Endothelial cell (in vitro differentiated cells): ENCODE results near the gene ALKBH5. TPM values are rescaled to one million over a fixed set of nuclear protein-coding genes. Genes with fewer than 3 reads are reported as not detected.

Source experiments
- DNase-seq: peaks from one replicate; pipeline ENCODE4 v3.0.0; 2021; ENCODE audit warnings: low spot score
- H3K27ac Mint-ChIP-seq: one replicate; pipeline ENCODE4 v1.8.0; 2021; ENCODE audit warnings: mixed read lengths, inconsistent platforms; ENCODE audit not compliant: unreplicated experiment
- H3K27me3 Mint-ChIP-seq: one replicate; pipeline ENCODE4 v1.8.0; 2021; ENCODE audit warnings: mild to moderate bottlenecking, moderate library complexity, mixed read lengths, inconsistent platforms; ENCODE audit not compliant: unreplicated experiment
- H3K36me3 Mint-ChIP-seq: one replicate; pipeline ENCODE4 v1.8.0; 2021; ENCODE audit warnings: mild to moderate bottlenecking, low read depth, mixed read lengths, inconsistent platforms; ENCODE audit not compliant: unreplicated experiment
- H3K4me1 Mint-ChIP-seq: one replicate; pipeline ENCODE4 v1.8.0; 2021; ENCODE audit warnings: mild to moderate bottlenecking, mixed read lengths, inconsistent platforms; ENCODE audit not compliant: unreplicated experiment
- H3K4me3 Mint-ChIP-seq: one replicate; pipeline ENCODE4 v1.8.0; 2021; ENCODE audit warnings: mild to moderate bottlenecking, mixed read lengths, inconsistent platforms; ENCODE audit not compliant: unreplicated experiment
- H3K9me3 Mint-ChIP-seq: one replicate; pipeline ENCODE4 v1.8.0; 2021; ENCODE audit warnings: mixed read lengths, inconsistent platforms; ENCODE audit not compliant: unreplicated experiment
- total RNA-seq: library from RNA; stranded (reverse); fragmentation: NEBNext Ultra II Directional; extraction: Animal tissue kit (Norgen Biotek cat#: 25700); gene quantifications from one replicate; pipeline ENCODE4 v1.2.1, GENCODE V29; 2021; ENCODE audit not compliant: unreplicated experiment
- TF ChIP-seq, protein P1 (sequence below): fragments of 200-600 bp; sonication (generic); IDR thresholded peaks from one replicate; pipeline ENCODE4 v1.5.0; 2021; ENCODE audit warnings: antibody characterized with exemption; ENCODE audit not compliant: unreplicated experiment

Gene ALKBH5
- total RNA-seq, 1 donor from 2014 or later, result 55.3 TPM

DNA sequence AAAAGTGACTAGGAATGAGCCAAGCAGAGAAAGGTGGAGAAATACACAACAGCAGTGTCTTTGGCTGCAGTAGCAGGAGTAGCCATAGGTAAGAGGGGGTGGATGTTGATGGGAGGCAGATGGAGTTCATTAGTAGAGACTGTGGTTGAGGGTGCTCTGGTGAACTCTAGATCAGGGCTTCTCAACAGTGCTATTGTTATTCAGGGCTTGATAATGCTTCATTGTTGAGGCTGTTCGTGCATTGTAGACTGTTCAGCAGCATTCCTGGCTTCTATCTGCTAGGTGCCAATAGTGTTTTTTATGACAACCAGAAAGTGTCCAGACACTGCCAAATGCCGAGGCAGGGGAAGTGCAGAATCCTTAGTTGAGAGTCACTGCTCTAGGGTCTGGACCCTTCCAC, 3.6 kb downstream of the ALKBH5 start:
- no peak for DNase-seq
- Mint-ChIP-seq H3K4me1 (peaks cover 56% of the 10 kb centered on the region), H3K4me3 (peak overlapping the region; percentile 66), H3K36me3 (peaks cover 13% of the 10 kb centered on the region), H3K27me3 (peaks cover 5% of the 10 kb centered on the region), H3K27ac (peak overlapping the region; percentile 33), H3K9me3 (no peaks in the 10 kb centered on the region)
- TF ChIP-seq, protein P1, sequence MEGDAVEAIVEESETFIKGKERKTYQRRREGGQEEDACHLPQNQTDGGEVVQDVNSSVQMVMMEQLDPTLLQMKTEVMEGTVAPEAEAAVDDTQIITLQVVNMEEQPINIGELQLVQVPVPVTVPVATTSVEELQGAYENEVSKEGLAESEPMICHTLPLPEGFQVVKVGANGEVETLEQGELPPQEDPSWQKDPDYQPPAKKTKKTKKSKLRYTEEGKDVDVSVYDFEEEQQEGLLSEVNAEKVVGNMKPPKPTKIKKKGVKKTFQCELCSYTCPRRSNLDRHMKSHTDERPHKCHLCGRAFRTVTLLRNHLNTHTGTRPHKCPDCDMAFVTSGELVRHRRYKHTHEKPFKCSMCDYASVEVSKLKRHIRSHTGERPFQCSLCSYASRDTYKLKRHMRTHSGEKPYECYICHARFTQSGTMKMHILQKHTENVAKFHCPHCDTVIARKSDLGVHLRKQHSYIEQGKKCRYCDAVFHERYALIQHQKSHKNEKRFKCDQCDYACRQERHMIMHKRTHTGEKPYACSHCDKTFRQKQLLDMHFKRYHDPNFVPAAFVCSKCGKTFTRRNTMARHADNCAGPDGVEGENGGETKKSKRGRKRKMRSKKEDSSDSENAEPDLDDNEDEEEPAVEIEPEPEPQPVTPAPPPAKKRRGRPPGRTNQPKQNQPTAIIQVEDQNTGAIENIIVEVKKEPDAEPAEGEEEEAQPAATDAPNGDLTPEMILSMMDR, result no peak

DNA sequence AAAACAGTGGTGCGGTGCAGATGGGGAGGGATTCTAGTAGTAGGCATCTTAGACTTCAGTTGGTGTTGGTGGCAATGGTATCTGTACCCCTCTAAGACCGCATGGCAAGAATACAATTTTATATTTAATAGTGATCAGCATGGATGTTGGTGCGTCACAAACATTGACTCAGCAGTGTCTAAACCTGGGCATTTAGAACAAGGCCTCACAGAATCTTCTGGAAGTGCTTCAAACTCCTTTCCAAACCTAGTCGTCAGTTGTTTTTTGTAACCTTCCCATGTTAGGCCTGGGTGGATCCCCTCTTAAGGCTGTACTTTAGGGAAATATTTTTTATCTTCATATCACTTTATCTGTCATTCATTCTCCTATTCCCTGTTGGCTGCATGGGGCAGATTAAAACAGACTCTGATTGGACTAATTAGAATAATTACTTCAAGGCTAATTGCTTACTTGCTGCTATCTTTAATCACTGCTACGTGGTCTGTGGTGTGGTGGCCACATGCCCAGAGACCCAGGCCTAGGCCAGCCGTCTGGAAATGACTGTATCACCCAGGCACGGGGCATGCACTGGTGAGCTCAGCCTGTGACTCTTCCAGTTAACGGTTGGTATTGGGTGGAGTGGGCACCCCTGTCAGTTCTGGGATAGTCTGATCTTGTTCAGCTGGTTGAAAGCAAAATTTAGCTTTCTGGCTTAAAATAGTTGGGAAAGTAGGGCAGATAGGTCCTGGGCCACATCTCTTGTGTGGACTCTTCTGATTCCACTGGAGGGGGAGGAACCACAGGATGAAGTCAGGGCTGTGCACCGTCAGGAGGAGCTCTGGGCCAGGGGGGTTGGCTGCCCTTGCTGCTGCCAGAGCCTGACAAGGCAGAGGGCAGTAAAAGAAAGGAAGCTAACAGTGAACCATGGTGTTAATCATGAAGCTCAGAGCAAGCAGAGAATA, 4.5 kb downstream of the ALKBH5 start:
- peak overlapping the region; percentile 11 for H3K4me3 Mint-ChIP-seq
- no peaks in the 10 kb centered on the region for H3K9me3 Mint-ChIP-seq

DNA sequence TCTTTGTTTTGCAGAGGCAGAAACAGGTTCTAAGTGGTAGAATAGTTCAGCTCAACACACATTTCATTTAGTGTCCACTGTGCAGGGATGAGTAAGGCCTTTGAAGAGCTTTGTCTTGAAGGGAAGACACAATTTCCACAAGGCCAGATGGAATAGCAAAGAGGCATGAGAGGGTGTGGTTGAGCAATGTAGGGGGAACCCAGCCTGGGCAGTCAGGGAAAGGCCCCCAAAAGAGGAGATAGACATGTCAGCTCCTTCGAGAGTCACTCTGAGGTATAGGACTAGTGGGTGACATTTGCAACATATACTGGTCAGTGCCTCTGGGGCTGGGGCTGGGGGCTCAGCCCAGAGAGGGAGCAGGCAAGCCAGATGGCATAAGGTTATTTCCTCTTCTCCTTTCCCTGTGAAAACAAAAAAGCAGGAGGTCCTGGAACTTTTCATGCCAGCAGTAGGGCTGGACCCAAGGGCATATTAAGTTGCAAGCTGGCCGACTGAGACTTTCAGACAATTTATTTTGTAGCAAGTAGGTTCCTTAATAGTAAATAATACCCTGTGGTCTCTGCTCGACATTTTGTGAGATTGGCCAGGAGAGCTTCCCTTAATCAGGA, 7.1 kb downstream of the ALKBH5 start:
- Mint-ChIP-seq H3K36me3 (peaks cover 18% of the 10 kb centered on the region), H3K27ac (no peak overlapping the region), H3K9me3 (no peaks in the 10 kb centered on the region)

More for the DNA sequence above, 4.5 kb downstream of the ALKBH5 start:
- TF ChIP-seq, protein P1, result no peak
- peaks cover 13% of the 10 kb centered on the region for H3K36me3 Mint-ChIP-seq
- peaks cover 5% of the 10 kb centered on the region for H3K27me3 Mint-ChIP-seq
- peaks cover 56% of the 10 kb centered on the region for H3K4me1 Mint-ChIP-seq
- DNase-seq, result no peak
- peak overlapping the region; percentile 36 for H3K27ac Mint-ChIP-seq

DNA sequence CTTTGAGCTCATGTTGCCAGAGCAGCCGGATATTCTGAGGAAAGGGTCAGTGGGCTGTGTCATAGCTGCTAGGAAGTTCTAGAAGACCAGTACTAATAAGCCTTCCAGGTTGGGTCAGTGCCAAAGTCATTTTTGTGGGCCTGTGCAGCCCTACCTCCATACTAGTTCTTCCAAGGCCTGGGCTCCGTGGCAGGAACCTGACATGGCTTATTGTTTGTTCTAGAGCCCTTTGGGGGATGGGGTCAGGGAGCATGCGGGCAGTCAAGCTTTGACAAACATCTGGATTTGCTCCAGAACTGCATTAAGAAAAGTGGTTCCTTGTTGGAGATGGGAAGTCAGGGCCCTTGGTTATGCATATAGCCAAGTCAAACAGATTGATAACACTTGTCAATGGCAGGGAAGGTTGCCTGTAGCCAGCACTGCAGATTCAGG, 7.6 kb downstream of the ALKBH5 start:
- TF ChIP-seq, protein P1, result no peak
- DNase-seq, result no peak
- Mint-ChIP-seq H3K4me3 (no peak overlapping the region), H3K27ac (no peak overlapping the region), H3K4me1 (peaks cover 40% of the 10 kb centered on the region), H3K27me3 (peaks cover 2% of the 10 kb centered on the region), H3K36me3 (peaks cover 21% of the 10 kb centered on the region), H3K9me3 (no peaks in the 10 kb centered on the region)

More for the DNA sequence above, 7.1 kb downstream of the ALKBH5 start:
- peaks cover 2% of the 10 kb centered on the region for H3K27me3 Mint-ChIP-seq
- no peak for DNase-seq
- peak overlapping the region; percentile 8 for H3K4me3 Mint-ChIP-seq
- peaks cover 45% of the 10 kb centered on the region for H3K4me1 Mint-ChIP-seq
- TF ChIP-seq, protein P1, result no peak
